GM18951 (cell line): Measurements from ENCODE around the gene EREG.
"Not testable (repeated sequence)": the region's sequence is repeated elsewhere in the genome, so short reads cannot be mapped to it uniquely, and the experiment has no call there.

Source experiments
- POLR2A ChIP-seq: IDR thresholded peaks from 4 replicates; pipeline ENCODE4 v1.6.1; 2011; ENCODE audit warnings: mild to moderate bottlenecking; ENCODE audit not compliant: insufficient read length, insufficient read depth; ENCODE audit errors: extremely low read depth
- in situ Hi-C: fragments of 300-500 bp; cut with MboI; formaldehyde crosslinking; loops from one replicate; pipeline ENCODE4 v1.12.0; 2022; ENCODE audit warnings: low sequenced_read_pairs, mixed read lengths, inconsistent platforms; ENCODE audit not compliant: unreplicated experiment

The EREG gene

GRCh38 chr4:74329307-74329706 is 35.6 kb upstream of the EREG start:
- TF ChIP-seq POLR2A, result no peak
- in situ Hi-C loops, result no loop called here

GRCh38 chr4:74330295-74330750 is 34.6 kb upstream of the EREG start:
- in situ Hi-C loops, result no loop called here
- TF ChIP-seq POLR2A, result no peak

- in situ Hi-C loops, result no loop called here
- TF ChIP-seq POLR2A, result no peak
Measured at GRCh38 chr4:74331252-74331651, 33.7 kb upstream of the EREG start.

GRCh38 chr4:74331944-74332343 is 33.0 kb upstream of the EREG start:
- TF ChIP-seq POLR2A, result no peak

GRCh38 chr4:74334636-74335035 is 30.3 kb upstream of the EREG start:
- no peak for TF ChIP-seq POLR2A
- in situ Hi-C loops, result no loop called here

More at GRCh38 chr4:74331944-74332343, 33.0 kb upstream of the EREG start:
- in situ Hi-C loops, result no loop called here

GRCh38 chr4:74335341-74336021 is 29.5 kb upstream of the EREG start:
- in situ Hi-C loops, result no loop called here
- TF ChIP-seq POLR2A, result no peak

GRCh38 chr4:74338792-74339333 is 26.1 kb upstream of the EREG start:
- TF ChIP-seq POLR2A, result no peak
- in situ Hi-C loops, result no loop called here

GRCh38 chr4:74339501-74339900 is 25.4 kb upstream of the EREG start:
- in situ Hi-C loops, result no loop called here
- no peak for TF ChIP-seq POLR2A

- in situ Hi-C loops, result not testable (repeated sequence)
Measured at GRCh38 chr4:74340421-74340820, 24.5 kb upstream of the EREG start.

- no peak for TF ChIP-seq POLR2A
- in situ Hi-C loops, result no loop called here
Measured at GRCh38 chr4:74344031-74344430, 20.9 kb upstream of the EREG start.

GRCh38 chr4:74353858-74354257 is 11.1 kb upstream of the EREG start:
- TF ChIP-seq POLR2A, result no peak
- in situ Hi-C loops, result no loop called here

- TF ChIP-seq POLR2A, result no peak
- in situ Hi-C loops, result no loop called here
Measured at GRCh38 chr4:74357965-74358364, 7.0 kb upstream of the EREG start.

GRCh38 chr4:74361671-74362070 is 3.3 kb upstream of the EREG start:
- in situ Hi-C loops, result no loop called here

GRCh38 chr4:74362347-74362746 is 2.6 kb upstream of the EREG start:
- no peak for TF ChIP-seq POLR2A
- in situ Hi-C loops, result no loop called here

More at GRCh38 chr4:74361671-74362070, 3.3 kb upstream of the EREG start:
- TF ChIP-seq POLR2A, result no peak

GRCh38 chr4:74364256-74364651 is 691 bp upstream of the EREG start:
- in situ Hi-C loops, result no loop called here
- no peak for TF ChIP-seq POLR2A

GRCh38 chr4:74365761-74366160 is 816 bp downstream of the EREG start:
- no peak for TF ChIP-seq POLR2A

More at GRCh38 chr4:74365761-74366160, 816 bp downstream of the EREG start:
- in situ Hi-C loops, result no loop called here
